ENCODE data around the gene NAA20.

The NAA20 gene

GRCh38 chr20:20005342-20005741, 11.8 kb upstream of the NAA20 start:
- Histone ChIP-seq H3K18ac (ENCODE audit: low read length) (no peak overlapping the region), H3K79me1 (ENCODE audit: low read length) (no peaks in the 10 kb centered on the region), H3K56ac (ENCODE audit: low read length) (no peak overlapping the region), H3K36me3 (ENCODE audit: control insufficient read depth, insufficient read depth, low read length) (no peaks in the 10 kb centered on the region), H2AK5ac (ENCODE audit: low read length) (no peak overlapping the region), H3K27me3 (ENCODE audit: insufficient read depth, low read length, poor library complexity) (no peaks in the 10 kb centered on the region), H4K5ac (ENCODE audit: low read length) (no peak overlapping the region), H2BK15ac (replicated peaks; ENCODE audit: low read depth) (no peak overlapping the region), H2BK5ac (ENCODE audit: low read length) (no peak overlapping the region), H3K4ac (ENCODE audit: low read depth, low read length) (no peak overlapping the region), H3K23ac (ENCODE audit: low read length) (no peak overlapping the region), H3K9ac (ENCODE audit: low read length) (no peak overlapping the region), H3K4me2 (ENCODE audit: low read length) (no peak overlapping the region), H3K27ac (ENCODE audit: low read depth, low read length) (no peak overlapping the region), H4K8ac (ENCODE audit: low read depth, low read length) (no peak overlapping the region), H3K4me1 (ENCODE audit: control insufficient read depth, low read depth, low read length) (no peaks in the 10 kb centered on the region), H2BK120ac (ENCODE audit: low read depth, low read length) (no peak overlapping the region), H3K79me2 (ENCODE audit: control insufficient read depth, insufficient read depth, low read length) (no peaks in the 10 kb centered on the region), H3K4me3 (ENCODE audit: low read length) (no peak overlapping the region)
- no CpG with 5 or more reads among the region's 7 CpGs for WGBS (ENCODE audit: extremely low coverage, insufficient coverage, low lambda C conversion rate)
- no peak for DNase-seq

DNA sequence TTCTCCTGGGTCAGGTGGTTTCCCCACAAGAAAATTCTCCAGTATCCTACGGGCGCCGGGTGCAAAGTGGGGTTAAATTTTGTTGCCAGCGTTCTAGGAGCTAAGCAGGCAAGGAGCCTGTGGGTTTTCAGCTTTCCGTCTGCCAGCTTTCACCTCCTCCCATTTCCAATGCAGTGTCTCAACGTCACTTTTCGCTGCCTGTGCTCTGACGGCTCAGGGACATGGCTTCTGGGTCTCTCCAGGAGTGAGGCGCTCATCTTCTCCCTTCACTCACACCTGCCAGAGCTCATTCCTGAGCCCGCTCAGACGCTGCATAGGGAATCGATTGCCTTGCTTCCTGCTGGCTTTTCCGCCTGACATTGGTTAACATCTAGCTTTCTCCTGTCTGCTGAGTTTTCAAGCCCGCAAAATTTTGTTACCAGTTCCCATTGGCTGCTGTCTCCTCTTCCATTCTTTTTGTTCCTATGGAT, 7.3 kb upstream of the NAA20 start:
- Histone ChIP-seq H3K27ac (ENCODE audit: low read depth, low read length) (no peak overlapping the region), H3K79me2 (ENCODE audit: control insufficient read depth, insufficient read depth, low read length) (no peaks in the 10 kb centered on the region), H2BK15ac (replicated peaks; ENCODE audit: low read depth) (no peak overlapping the region), H2AK5ac (ENCODE audit: low read length) (no peak overlapping the region), H3K36me3 (ENCODE audit: control insufficient read depth, insufficient read depth, low read length) (no peaks in the 10 kb centered on the region), H3K4me2 (ENCODE audit: low read length) (no peak overlapping the region), H3K23ac (ENCODE audit: low read length) (no peak overlapping the region), H3K4ac (ENCODE audit: low read depth, low read length) (no peak overlapping the region), H4K5ac (ENCODE audit: low read length) (no peak overlapping the region), H2BK5ac (ENCODE audit: low read length) (no peak overlapping the region), H3K4me3 (ENCODE audit: low read length) (no peak overlapping the region), H3K9ac (ENCODE audit: low read length) (no peak overlapping the region), H3K18ac (ENCODE audit: low read length) (no peak overlapping the region), H3K56ac (ENCODE audit: low read length) (no peak overlapping the region), H3K4me1 (ENCODE audit: control insufficient read depth, low read depth, low read length) (no peaks in the 10 kb centered on the region), H2BK120ac (ENCODE audit: low read depth, low read length) (no peak overlapping the region), H4K8ac (ENCODE audit: low read depth, low read length) (no peak overlapping the region), H3K27me3 (ENCODE audit: insufficient read depth, low read length, poor library complexity) (no peaks in the 10 kb centered on the region), H3K79me1 (ENCODE audit: low read length) (no peaks in the 10 kb centered on the region)
- WGBS (ENCODE audit: extremely low coverage, insufficient coverage, low lambda C conversion rate): no CpG with 5 or more reads among the region's 14 CpGs
- peak; percentile 63 for DNase-seq

GRCh38 chr20:20010639-20011500, 6.3 kb upstream of the NAA20 start:
- no peak overlapping the region for H3K4me2 ChIP-seq (ENCODE audit: low read length)
- no peaks in the 10 kb centered on the region for H3K36me3 ChIP-seq (ENCODE audit: control insufficient read depth, insufficient read depth, low read length)
- no peak overlapping the region for H3K23ac ChIP-seq (ENCODE audit: low read length)
- no peak overlapping the region for H2BK5ac ChIP-seq (ENCODE audit: low read length)
- H3K27ac ChIP-seq (ENCODE audit: low read depth, low read length): no peak overlapping the region
- DNase-seq: no peak
- H3K4me3 ChIP-seq (ENCODE audit: low read length): no peak overlapping the region
- H3K18ac ChIP-seq (ENCODE audit: low read length): no peak overlapping the region
- no peak overlapping the region for H3K9ac ChIP-seq (ENCODE audit: low read length)
- no peak overlapping the region for H2BK120ac ChIP-seq (ENCODE audit: low read depth, low read length)
- no peak overlapping the region for H2AK5ac ChIP-seq (ENCODE audit: low read length)
- H4K5ac ChIP-seq (ENCODE audit: low read length): no peak overlapping the region
- H3K27me3 ChIP-seq (ENCODE audit: insufficient read depth, low read length, poor library complexity): no peaks in the 10 kb centered on the region
- H3K79me1 ChIP-seq (ENCODE audit: low read length): no peaks in the 10 kb centered on the region
- no peaks in the 10 kb centered on the region for H3K4me1 ChIP-seq (ENCODE audit: control insufficient read depth, low read depth, low read length)
- H4K8ac ChIP-seq (ENCODE audit: low read depth, low read length): no peak overlapping the region
- H3K4ac ChIP-seq (ENCODE audit: low read depth, low read length): no peak overlapping the region
- no peaks in the 10 kb centered on the region for H3K79me2 ChIP-seq (ENCODE audit: control insufficient read depth, insufficient read depth, low read length)
- WGBS (ENCODE audit: extremely low coverage, insufficient coverage, low lambda C conversion rate): no CpG with 5 or more reads among the region's 4 CpGs
- H3K56ac ChIP-seq (ENCODE audit: low read length): no peak overlapping the region
- no peak overlapping the region for H2BK15ac ChIP-seq (replicated peaks; ENCODE audit: low read depth)

- Histone ChIP-seq H2BK120ac (ENCODE audit: low read depth, low read length) (no peak overlapping the region), H4K8ac (ENCODE audit: low read depth, low read length) (no peak overlapping the region), H2BK5ac (ENCODE audit: low read length) (no peak overlapping the region), H3K36me3 (ENCODE audit: control insufficient read depth, insufficient read depth, low read length) (no peaks in the 10 kb centered on the region), H3K4ac (ENCODE audit: low read depth, low read length) (no peak overlapping the region), H2BK15ac (replicated peaks; ENCODE audit: low read depth) (no peak overlapping the region), H3K27ac (ENCODE audit: low read depth, low read length) (no peak overlapping the region), H3K4me3 (ENCODE audit: low read length) (no peak overlapping the region), H2AK5ac (ENCODE audit: low read length) (no peak overlapping the region), H3K9ac (ENCODE audit: low read length) (no peak overlapping the region), H3K23ac (ENCODE audit: low read length) (no peak overlapping the region), H3K79me1 (ENCODE audit: low read length) (no peaks in the 10 kb centered on the region), H3K56ac (ENCODE audit: low read length) (no peak overlapping the region), H3K79me2 (ENCODE audit: control insufficient read depth, insufficient read depth, low read length) (peaks cover 2% of the 10 kb centered on the region), H3K4me2 (ENCODE audit: low read length) (no peak overlapping the region), H3K4me1 (ENCODE audit: control insufficient read depth, low read depth, low read length) (no peaks in the 10 kb centered on the region), H3K18ac (ENCODE audit: low read length) (no peak overlapping the region), H3K27me3 (ENCODE audit: insufficient read depth, low read length, poor library complexity) (no peaks in the 10 kb centered on the region), H4K5ac (ENCODE audit: low read length) (no peak overlapping the region)
- WGBS (ENCODE audit: extremely low coverage, insufficient coverage, low lambda C conversion rate): no CpG with 5 or more reads among the region's 2 CpGs
- DNase-seq: no peak
These were observed 4.6 kb upstream of the NAA20 start for GRCh38 chr20:20012541-20012940.

DNA sequence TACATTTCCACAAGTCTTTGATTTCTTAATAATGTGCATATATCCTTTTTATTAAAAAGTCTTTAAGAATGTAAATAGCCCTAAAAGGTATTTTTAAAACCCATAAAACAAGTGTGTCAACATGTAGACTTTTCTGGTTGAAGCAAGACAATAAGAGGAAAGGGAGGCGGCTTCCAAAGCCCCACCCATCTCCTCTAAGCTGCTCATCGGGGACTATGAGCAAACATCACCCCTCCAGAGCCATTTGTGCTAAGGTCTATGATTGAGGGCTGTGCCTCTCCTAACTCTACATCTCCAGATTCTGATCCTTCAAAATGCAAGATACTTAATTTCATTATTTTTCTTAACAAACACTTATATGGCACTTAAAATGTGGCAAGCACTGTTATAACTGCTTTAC, 2.5 kb upstream of the NAA20 start:
- H3K79me2 ChIP-seq (ENCODE audit: control insufficient read depth, insufficient read depth, low read length): peaks cover 21% of the 10 kb centered on the region
- no peak overlapping the region for H3K4me2 ChIP-seq (ENCODE audit: low read length)
- DNase-seq: no peak
- H4K5ac ChIP-seq (ENCODE audit: low read length): no peak overlapping the region
- H4K8ac ChIP-seq (ENCODE audit: low read depth, low read length): no peak overlapping the region
- H3K56ac ChIP-seq (ENCODE audit: low read length): no peak overlapping the region
- no peak overlapping the region for H2AK5ac ChIP-seq (ENCODE audit: low read length)
- H3K4ac ChIP-seq (ENCODE audit: low read depth, low read length): no peak overlapping the region
- H3K4me3 ChIP-seq (ENCODE audit: low read length): no peak overlapping the region
- WGBS (ENCODE audit: extremely low coverage, insufficient coverage, low lambda C conversion rate): no CpG with 5 or more reads among the region's 2 CpGs
- no peak overlapping the region for H2BK120ac ChIP-seq (ENCODE audit: low read depth, low read length)
- no peak overlapping the region for H3K18ac ChIP-seq (ENCODE audit: low read length)
- H3K9ac ChIP-seq (ENCODE audit: low read length): no peak overlapping the region
- no peak overlapping the region for H2BK15ac ChIP-seq (replicated peaks; ENCODE audit: low read depth)
- no peaks in the 10 kb centered on the region for H3K27me3 ChIP-seq (ENCODE audit: insufficient read depth, low read length, poor library complexity)
- no peaks in the 10 kb centered on the region for H3K36me3 ChIP-seq (ENCODE audit: control insufficient read depth, insufficient read depth, low read length)
- H2BK5ac ChIP-seq (ENCODE audit: low read length): no peak overlapping the region
- no peak overlapping the region for H3K23ac ChIP-seq (ENCODE audit: low read length)
- no peak overlapping the region for H3K27ac ChIP-seq (ENCODE audit: low read depth, low read length)
- H3K4me1 ChIP-seq (ENCODE audit: control insufficient read depth, low read depth, low read length): no peaks in the 10 kb centered on the region
- H3K79me1 ChIP-seq (ENCODE audit: low read length): peaks cover 6% of the 10 kb centered on the region

DNA sequence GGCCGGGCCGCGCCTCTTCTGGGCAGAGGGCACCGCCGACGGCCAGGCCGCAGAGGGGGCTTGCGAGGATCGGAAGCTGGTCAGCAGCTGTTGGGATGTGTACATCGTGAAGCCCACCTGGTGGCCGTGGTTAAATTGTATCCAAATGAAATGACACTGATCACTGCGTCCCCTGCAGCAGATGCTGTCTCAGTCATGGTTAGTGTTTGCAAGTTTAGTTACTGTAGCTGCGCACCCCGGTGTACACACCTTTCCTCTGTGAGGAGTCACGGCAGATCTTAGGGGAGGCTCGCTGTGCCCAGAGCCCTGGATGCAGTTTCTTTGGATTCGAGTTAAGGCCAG, 653 bp downstream of the NAA20 start:
- Histone ChIP-seq H3K4me1 (ENCODE audit: control insufficient read depth, low read depth, low read length) (no peaks in the 10 kb centered on the region), H3K23ac (ENCODE audit: low read length) (no peak overlapping the region), H4K8ac (ENCODE audit: low read depth, low read length) (no peak overlapping the region), H2BK15ac (replicated peaks; ENCODE audit: low read depth) (no peak overlapping the region), H2AK5ac (ENCODE audit: low read length) (no peak overlapping the region), H3K79me2 (ENCODE audit: control insufficient read depth, insufficient read depth, low read length) (peaks cover 43% of the 10 kb centered on the region), H2BK5ac (ENCODE audit: low read length) (no peak overlapping the region), H3K4me2 (ENCODE audit: low read length) (peak overlapping the region; percentile 65), H3K79me1 (ENCODE audit: low read length) (peaks cover 21% of the 10 kb centered on the region), H4K5ac (ENCODE audit: low read length) (no peak overlapping the region), H3K18ac (ENCODE audit: low read length) (no peak overlapping the region), H3K56ac (ENCODE audit: low read length) (peak overlapping the region; percentile 94), H3K4me3 (ENCODE audit: low read length) (peak overlapping the region; percentile 72), H3K27ac (ENCODE audit: low read depth, low read length) (no peak overlapping the region), H3K4ac (ENCODE audit: low read depth, low read length) (no peak overlapping the region), H3K9ac (ENCODE audit: low read length) (peak overlapping the region; percentile 87), H2BK120ac (ENCODE audit: low read depth, low read length) (no peak overlapping the region), H3K27me3 (ENCODE audit: insufficient read depth, low read length, poor library complexity) (no peaks in the 10 kb centered on the region), H3K36me3 (ENCODE audit: control insufficient read depth, insufficient read depth, low read length) (no peaks in the 10 kb centered on the region)
- DNase-seq: peak; percentile 37
- no CpG with 5 or more reads among the region's 17 CpGs for WGBS (ENCODE audit: extremely low coverage, insufficient coverage, low lambda C conversion rate)
